Common myeloid progenitor, CD34-positive (primary cell): ENCODE data around the gene TMEM8B.
A peak's percentile ranks its signal among the peaks of the same experiment; 100 is the strongest.

Source experiments
- CTCF ChIA-PET: fragments of 350-600 bp; sonication (Branson Sonifier 250); formaldehyde crosslinking; loops from one replicate; lab custom pipeline; 2021; ENCODE audit warnings: antibody characterized with exemption; lab: Charles Lee
- POLR2A ChIA-PET: fragments of 350-600 bp; sonication (Branson Sonifier 250); formaldehyde crosslinking; loops from one replicate; lab custom pipeline; 2021; ENCODE audit warnings: antibody characterized with exemption; lab: Charles Lee
- DNase-seq, 3 donors: peaks; one replicate each; pipeline versions ENCODE4 v3.0.0 to v3.0.0-alpha.2; 2013
- H3K27ac ChIP-seq, 2 experiments: 1 replicate in 1 of 2; 2 replicates in 1 of 2; pipeline ENCODE4 v1.7.0; 2013; ENCODE audit warnings: inconsistent platforms in 2 of 2, low read length in 2 of 2, mild to moderate bottlenecking in 2 of 2, low read depth in 1 of 2, moderate library complexity in 1 of 2; ENCODE audit not compliant: severe bottlenecking in 2 of 2, insufficient read depth in 1 of 2, poor library complexity in 1 of 2
- H3K27me3 ChIP-seq, 5 experiments: replicated peaks in 2 of 5; 1 replicate in 3 of 5; 2 replicates in 2 of 5; pipeline versions ENCODE4 v1.6.1 to v1.7.0; 2013; ENCODE audit warnings: low read length in 4 of 5, mild to moderate bottlenecking in 2 of 5, moderate library complexity in 2 of 5, inconsistent platforms in 1 of 5; ENCODE audit not compliant: insufficient read depth in 5 of 5, control insufficient read depth in 4 of 5
- H3K36me3 ChIP-seq, 4 experiments: 1 replicate in 2 of 4; 2 replicates in 2 of 4; pipeline versions ENCODE4 v1.6.1 to v1.7.0; 2013; ENCODE audit warnings: low read length in 3 of 4, control low read depth in 1 of 4, mild to moderate bottlenecking in 1 of 4; ENCODE audit not compliant: control insufficient read depth in 4 of 4, insufficient read depth in 4 of 4
- H3K4me1 ChIP-seq, 4 experiments: 1 replicate in 3 of 4; 2 replicates in 1 of 4; pipeline versions ENCODE4 v1.6.1 to v1.7.1; 2013; ENCODE audit warnings: low read length in 3 of 4, mild to moderate bottlenecking in 3 of 4, control low read depth in 1 of 4, inconsistent platforms in 1 of 4, moderate library complexity in 1 of 4; ENCODE audit not compliant: control insufficient read depth in 4 of 4, insufficient read depth in 4 of 4; ENCODE audit errors: control extremely low read depth in 1 of 4
- H3K4me3 ChIP-seq, 7 experiments: 1 replicate in 4 of 7; 2 replicates in 3 of 7; pipeline versions ENCODE4 v1.5.1 to v1.7.0; 2013; ENCODE audit warnings: mild to moderate bottlenecking in 7 of 7, low read length in 6 of 7, moderate library complexity in 6 of 7, inconsistent platforms in 2 of 7, low read depth in 2 of 7, control low read depth in 1 of 7; ENCODE audit not compliant: insufficient read depth in 4 of 7, control insufficient read depth in 1 of 7; ENCODE audit errors: extremely low read depth in 1 of 7
- H3K9me3 ChIP-seq, 5 experiments: 1 replicate in 4 of 5; 2 replicates in 1 of 5; pipeline versions ENCODE4 v1.6.1 to v1.7.1; 2013; ENCODE audit warnings: low read length in 4 of 5, mild to moderate bottlenecking in 2 of 5, inconsistent platforms in 1 of 5, low read depth in 1 of 5, moderate library complexity in 1 of 5; ENCODE audit not compliant: control insufficient read depth in 4 of 5, insufficient read depth in 2 of 5; ENCODE audit errors: control extremely low read depth in 1 of 5
- WGBS: methylation state at CpG from one replicate; pipeline ENCODE4 v1.1.5; 2013; ENCODE audit not compliant: insufficient coverage; 5-methylcytosine and 5-hydroxymethylcytosine counted together

Gene TMEM8B

DNA sequence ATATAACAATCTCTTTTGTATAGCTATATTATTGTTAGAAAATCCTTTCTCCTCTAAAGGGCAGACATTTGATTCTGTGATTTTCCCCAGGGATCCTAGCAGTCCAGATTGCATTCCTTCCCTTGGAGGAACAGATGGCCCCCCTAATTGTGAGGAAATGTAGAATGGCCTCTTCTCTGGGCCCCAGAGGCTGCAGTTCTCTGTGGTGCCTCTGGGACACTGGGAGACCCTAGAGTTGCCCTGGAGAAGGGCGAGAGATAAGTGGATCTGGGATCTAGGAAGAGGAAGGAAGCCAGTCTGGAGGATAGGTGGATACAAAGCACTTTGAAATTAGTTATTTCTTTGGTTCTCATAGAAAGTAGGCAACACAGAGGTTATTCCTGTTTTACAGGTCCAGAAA, 12.3 kb upstream of the TMEM8B start:
- CTCF ChIA-PET: interaction anchor here (1.7 kb wide), 1 partner anchor 9 kb away, joined by 9 read pairs; no protein-coding TSS in a partner anchor

DNA sequence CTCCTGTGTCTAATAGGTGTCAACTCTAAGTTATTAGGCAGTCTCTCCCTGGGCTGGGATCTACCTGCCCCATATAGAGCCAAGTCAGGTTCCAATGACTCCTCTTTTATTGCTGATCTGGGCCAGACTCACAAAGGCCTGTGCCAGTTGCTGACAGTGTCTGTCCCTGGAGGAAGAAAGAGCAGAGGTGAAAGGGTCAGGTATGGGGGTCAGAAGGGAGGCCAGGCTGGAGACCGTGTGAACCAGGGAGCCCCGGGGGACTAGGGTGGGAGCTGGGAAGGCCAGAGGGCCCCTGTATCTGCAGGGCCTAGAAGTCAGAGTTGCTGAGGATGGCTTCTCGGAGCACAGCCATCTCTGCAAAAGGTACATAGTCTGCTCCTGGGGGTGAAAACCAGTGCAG, 10.7 kb upstream of the TMEM8B start:
- Histone ChIP-seq H3K36me3 (no peaks in the 10 kb centered on the region), H3K9me3 (no peaks in the 10 kb centered on the region), H3K27me3 (no peaks in the 10 kb centered on the region), H3K27ac (no peak overlapping the region), H3K4me1 (peaks cover 7 to 16% (median 11%) of the 10 kb centered on the region in 4 experiments), H3K4me3 (no peak overlapping the region)
- POLR2A ChIA-PET: no interaction called here
- CTCF ChIA-PET: interaction anchor here (0.9 to 1.2 kb wide), 3 partner anchors 8 to 28 kb away, joined by 3 to 5 read pairs (median 3); no protein-coding TSS in a partner anchor
- no peak for DNase-seq
- WGBS: 100% methylated on average over 3 of the region's 3 CpGs

More for the DNA sequence above, 12.3 kb upstream of the TMEM8B start:
- POLR2A ChIA-PET: interaction anchor here (0.5 kb wide), 1 partner anchor 121 kb away, joined by 4 read pairs; no protein-coding TSS in a partner anchor
- H3K27me3 ChIP-seq: no peaks in the 10 kb centered on the region
- H3K4me3 ChIP-seq: no peak overlapping the region
- WGBS: 100% methylated on average over 1 of the region's 1 CpG
- H3K27ac ChIP-seq: no peak overlapping the region
- no peak for DNase-seq
- no peaks in the 10 kb centered on the region for H3K9me3 ChIP-seq
- H3K36me3 ChIP-seq: peaks cover 0 to 2% (median 0%) of the 10 kb centered on the region in 4 experiments
- H3K4me1 ChIP-seq: peaks cover 14 to 31% (median 25%) of the 10 kb centered on the region in 4 experiments

DNA sequence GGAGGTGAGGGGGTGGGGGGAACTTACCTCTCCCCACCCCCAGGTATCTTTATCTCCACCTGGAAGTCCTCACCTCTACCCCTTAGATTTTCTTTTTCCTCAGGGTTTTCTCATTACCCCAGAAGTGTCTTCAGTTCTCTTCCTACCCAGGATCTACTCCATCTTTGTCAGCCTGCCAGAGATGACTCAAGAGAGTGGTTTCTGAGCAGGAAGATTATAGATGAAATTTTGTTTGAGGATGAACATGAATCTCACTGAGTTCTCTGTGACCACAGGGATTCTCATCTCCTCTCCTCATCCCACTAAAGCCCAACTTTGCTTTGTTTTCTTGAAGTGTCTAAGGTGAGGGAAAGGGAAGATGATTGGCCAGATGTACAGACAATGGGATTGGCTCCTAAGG, 9.0 kb upstream of the TMEM8B start:
- Histone ChIP-seq H3K27ac (no peak overlapping the region), H3K4me1 (peaks cover 0 to 3% (median 0%) of the 10 kb centered on the region in 4 experiments), H3K27me3 (no peaks in the 10 kb centered on the region), H3K4me3 (no peak overlapping the region), H3K9me3 (no peaks in the 10 kb centered on the region), H3K36me3 (no peaks in the 10 kb centered on the region)
- POLR2A ChIA-PET: no interaction called here
- CTCF ChIA-PET: interaction anchor here (1.2 to 1.6 kb wide), 6 partner anchors 25 to 84 kb away, joined by 3 to 9 read pairs (median 4); no protein-coding TSS in a partner anchor
- no peak for DNase-seq

- peaks cover 0 to 4% (median 0%) of the 10 kb centered on the region in 5 experiments for H3K27me3 ChIP-seq
- no peak overlapping the region for H3K27ac ChIP-seq
- ChIA-PET CTCF (interaction anchor here (1.0 to 2.3 kb wide), 9 partner anchors 8 to 89 kb away, joined by 3 to 8 read pairs (median 3); partner anchors contain the start of gene SPAG8), POLR2A (no interaction called here)
- no peak for DNase-seq
- H3K9me3 ChIP-seq: no peaks in the 10 kb centered on the region
- H3K4me3 ChIP-seq: no peak overlapping the region
- no peaks in the 10 kb centered on the region for H3K4me1 ChIP-seq
- H3K36me3 ChIP-seq: no peaks in the 10 kb centered on the region
These were observed 6.1 kb upstream of the TMEM8B start for GRCh38 chr9:35822926-35823325.

GRCh38 chr9:35826071-35826701, 2.8 kb upstream of the TMEM8B start:
- DNase-seq: peak; percentile 74 to 81 (median 77)
- 22% methylated on average over 4 of the region's 4 CpGs for WGBS
- Histone ChIP-seq H3K4me3 (no peak overlapping the region), H3K9me3 (no peaks in the 10 kb centered on the region), H3K27ac (no peak overlapping the region), H3K27me3 (peaks cover 0 to 6% (median 3%) of the 10 kb centered on the region in 5 experiments), H3K36me3 (no peaks in the 10 kb centered on the region), H3K4me1 (peaks cover 0 to 14% (median 11%) of the 10 kb centered on the region in 4 experiments)
- ChIA-PET POLR2A (interaction anchor here (0.6 to 0.7 kb wide), 3 partner anchors 36 to 563 kb away, joined by 3 read pairs; no protein-coding TSS in a partner anchor), CTCF (interaction anchor here (0.7 to 6.1 kb wide), 49 partner anchors 8 to 325 kb away, joined by 3 to 61 read pairs (median 5); partner anchors contain the start of genes GBA2, HINT2, HRCT1 and NPR2)

DNA sequence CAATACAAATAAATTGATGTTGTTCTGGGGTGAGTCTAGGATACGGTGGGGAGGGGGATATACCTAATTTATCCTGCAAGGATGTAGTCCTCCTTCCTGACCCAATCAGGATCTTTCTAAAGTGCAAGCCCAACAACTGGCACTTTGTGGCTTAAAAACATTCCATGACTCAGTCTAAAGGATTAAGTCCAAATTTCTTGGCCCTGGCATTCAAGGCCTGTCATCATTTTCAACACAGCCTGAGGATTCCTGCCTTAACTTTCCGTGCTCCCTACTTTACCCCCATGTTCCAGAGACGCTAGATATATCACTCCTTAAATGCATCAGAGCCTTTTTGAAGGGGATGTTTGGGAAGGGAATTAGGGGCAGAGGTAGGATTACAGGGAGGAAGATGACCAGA, 1.5 kb upstream of the TMEM8B start:
- ChIA-PET POLR2A (no interaction called here), CTCF (interaction anchor here (1.0 to 6.1 kb wide), 15 partner anchors 10 to 324 kb away, joined by 3 to 61 read pairs (median 15); partner anchors contain the start of genes GBA2, HINT2, RGP1 and SPAG8)
- no peaks in the 10 kb centered on the region for H3K36me3 ChIP-seq
- H3K4me1 ChIP-seq: peaks cover 0 to 14% (median 11%) of the 10 kb centered on the region in 4 experiments
- H3K9me3 ChIP-seq: no peaks in the 10 kb centered on the region
- H3K4me3 ChIP-seq: no peak overlapping the region
- H3K27me3 ChIP-seq: peaks cover 0 to 6% (median 3%) of the 10 kb centered on the region in 5 experiments
- no peak overlapping the region for H3K27ac ChIP-seq
- DNase-seq: no peak
- WGBS: 100% methylated on average over 1 of the region's 3 CpGs

GRCh38 chr9:35828716-35829083, 328 bp upstream of the TMEM8B start, which contains the start of gene FAM221B:
Gene FAM221B (minus strand): TSS chr9:35828732. CDS start chr9:35826161, 2,571 bp downstream.
- Histone ChIP-seq H3K27ac (peak within 1 kb of the TSS in 1 of 2 experiments; percentile 67), H3K4me3 (peak within 1 kb of the TSS; percentile 48 to 84 (median 75)), H3K36me3 (no peaks in the 10 kb centered on the region), H3K27me3 (peaks cover 0 to 6% (median 3%) of the 10 kb centered on the region in 5 experiments), H3K4me1 (peaks cover 0 to 21% (median 19%) of the 10 kb centered on the region in 4 experiments), H3K9me3 (no peaks in the 10 kb centered on the region)
- DNase-seq: no peak
- WGBS: 0% methylated on average over 17 of the region's 21 CpGs
- CTCF ChIA-PET: interaction anchor here (1.0 to 6.1 kb wide), 8 partner anchors 9 to 96 kb away, joined by 3 to 45 read pairs (median 4); partner anchors contain the start of gene CREB3
- POLR2A ChIA-PET: no interaction called here
